GM04503 (cell line): Measurements from ENCODE around the gene FSTL1.
"Not testable (repeated sequence)": the region's sequence is repeated elsewhere in the genome, so short reads cannot be mapped to it uniquely, and the experiment has no call there.

Source experiments
- DNase-seq: peaks from one replicate; pipeline ENCODE4 v3.0.0-alpha.2; 2012; ENCODE audit warnings: low read depth

FSTL1 gene

GRCh38 chr3:120418446-120418845, 32.3 kb downstream of the FSTL1 start:
- no peak for DNase-seq

- peak; percentile 95 for DNase-seq
These were observed 33.4 kb downstream of the FSTL1 start for GRCh38 chr3:120417272-120417911.

GRCh38 chr3:120416868-120417267, 33.9 kb downstream of the FSTL1 start:
- DNase-seq = no peak

- no peak for DNase-seq
These were observed 35.0 kb downstream of the FSTL1 start for GRCh38 chr3:120415756-120416155.

GRCh38 chr3:120410541-120410940, 40.3 kb downstream of the FSTL1 start:
- no peak for DNase-seq

GRCh38 chr3:120410116-120410515, 40.7 kb downstream of the FSTL1 start:
- no peak for DNase-seq

- DNase-seq = no peak
These were observed 43.1 kb downstream of the FSTL1 start for GRCh38 chr3:120407508-120408287.

- DNase-seq = no peak
These were observed 45.9 kb downstream of the FSTL1 start for GRCh38 chr3:120404876-120405275.

GRCh38 chr3:120402257-120402656, 48.5 kb downstream of the FSTL1 start:
- DNase-seq = no peak

- DNase-seq = no peak
These were observed 51.4 kb downstream of the FSTL1 start for GRCh38 chr3:120399372-120399771.

- no peak for DNase-seq
These were observed 54.3 kb downstream of the FSTL1 start for GRCh38 chr3:120396469-120396868.

- DNase-seq = no peak
These were observed 56.4 kb downstream of the FSTL1 start for GRCh38 chr3:120394347-120394746.

- DNase-seq = no peak
These were observed 57.0 kb downstream of the FSTL1 start for GRCh38 chr3:120393761-120394160.

- DNase-seq = no peak
These were observed 57.5 kb downstream of the FSTL1 start for GRCh38 chr3:120393243-120393642.

GRCh38 chr3:120382941-120383447, 67.8 kb downstream of the FSTL1 start:
- DNase-seq = no peak

GRCh38 chr3:120381503-120381902, 69.3 kb downstream of the FSTL1 start:
- no peak for DNase-seq

- not testable (repeated sequence) for DNase-seq
These were observed 72.8 kb downstream of the FSTL1 start for GRCh38 chr3:120377948-120378347.

- no peak for DNase-seq
These were observed 80.3 kb downstream of the FSTL1 start for GRCh38 chr3:120370463-120370862.

GRCh38 chr3:120369037-120369467, 81.7 kb downstream of the FSTL1 start:
- DNase-seq = no peak

GRCh38 chr3:120368172-120368571, 82.6 kb downstream of the FSTL1 start:
- no peak for DNase-seq

GRCh38 chr3:120364821-120365220, 86.0 kb downstream of the FSTL1 start:
- DNase-seq = peak; percentile 16

- DNase-seq = no peak
These were observed 86.7 kb downstream of the FSTL1 start for GRCh38 chr3:120364101-120364500.

- no peak for DNase-seq
These were observed 93.0 kb downstream of the FSTL1 start for GRCh38 chr3:120357807-120358206.
